AG20443 (cell line): ENCODE measurements around the gene PIKFYVE.
"Not testable (repeated sequence)": the region's sequence is repeated elsewhere in the genome, so short reads cannot be mapped to it uniquely, and the experiment has no call there.

Experiments
- DNase-seq: peaks from one replicate; pipeline ENCODE4 v3.0.0; 2012; ENCODE audit warnings: low spot score, mixed read lengths

Gene PIKFYVE

GRCh38 chr2:208265801-208266552 is at the start of gene PIKFYVE:
Gene PIKFYVE (plus strand): TSS chr2:208266255. CDS start chr2:208271520, 5,265 bp downstream.
- peak; percentile 98 for DNase-seq

DNA sequence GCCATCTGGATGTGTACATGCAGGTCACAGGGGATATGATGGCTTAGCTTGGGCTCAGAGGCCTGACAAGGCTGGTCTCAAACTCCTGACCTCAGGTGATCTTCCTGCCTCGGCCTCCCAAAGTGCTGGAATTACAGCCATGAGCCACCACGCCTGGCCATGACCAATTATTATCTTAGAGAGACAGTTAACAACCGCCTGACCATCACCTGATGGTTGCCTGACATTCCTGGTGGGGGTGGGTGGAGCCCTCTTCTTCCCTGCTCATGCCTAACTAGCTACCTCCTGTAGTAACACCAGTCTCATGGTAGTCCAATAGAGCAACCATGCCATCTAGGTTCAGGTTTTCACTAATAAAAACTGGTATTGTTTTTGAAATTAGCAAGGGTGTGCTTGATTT is 44.2 kb upstream of the PIKFYVE start:
- DNase-seq = not testable (repeated sequence)

DNA sequence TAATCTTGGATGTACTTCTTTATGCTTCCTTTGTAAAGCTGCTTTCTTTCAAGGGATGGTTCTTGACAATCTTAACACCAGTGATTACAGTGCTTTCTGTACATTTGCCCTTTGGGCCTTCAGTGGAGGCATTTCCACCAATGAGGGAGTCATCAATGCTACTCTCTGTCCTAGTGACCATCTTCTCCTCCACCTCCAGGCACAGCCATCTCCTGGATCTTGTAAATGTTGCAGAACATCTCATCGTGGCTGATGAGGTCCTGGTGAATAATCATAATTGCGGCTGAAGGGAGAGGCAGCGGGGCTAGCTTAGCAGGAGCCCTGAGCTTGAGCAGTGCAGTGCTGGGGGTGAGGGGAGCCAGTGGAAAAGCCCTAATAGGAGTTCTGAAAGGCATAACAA is 43.7 kb upstream of the PIKFYVE start:
- peak; percentile 63 for DNase-seq

GRCh38 chr2:208224802-208225201 is 41.3 kb upstream of the PIKFYVE start:
- DNase-seq = no peak

- DNase-seq = no peak
Measured at GRCh38 chr2:208227581-208228232, 38.3 kb upstream of the PIKFYVE start.

DNA sequence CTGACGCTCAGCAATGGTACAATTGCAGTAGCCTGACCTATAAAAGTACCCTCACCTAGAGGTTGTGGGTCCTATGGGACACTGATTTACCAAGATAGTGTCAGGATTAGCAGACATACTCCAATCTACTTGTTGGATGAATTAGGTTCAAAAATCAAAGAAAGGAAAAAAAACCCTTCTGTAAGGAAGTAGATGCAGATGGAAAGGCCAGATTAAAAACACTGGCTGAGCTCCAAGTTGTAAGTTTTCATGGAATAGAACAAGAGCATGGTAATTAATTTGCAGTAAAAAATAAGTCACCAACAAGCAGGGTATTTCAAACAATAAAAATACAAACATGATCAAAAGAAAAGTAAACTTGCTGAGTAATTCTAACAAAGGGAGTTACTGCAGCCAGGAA is 37.6 kb upstream of the PIKFYVE start:
- no peak for DNase-seq

DNA sequence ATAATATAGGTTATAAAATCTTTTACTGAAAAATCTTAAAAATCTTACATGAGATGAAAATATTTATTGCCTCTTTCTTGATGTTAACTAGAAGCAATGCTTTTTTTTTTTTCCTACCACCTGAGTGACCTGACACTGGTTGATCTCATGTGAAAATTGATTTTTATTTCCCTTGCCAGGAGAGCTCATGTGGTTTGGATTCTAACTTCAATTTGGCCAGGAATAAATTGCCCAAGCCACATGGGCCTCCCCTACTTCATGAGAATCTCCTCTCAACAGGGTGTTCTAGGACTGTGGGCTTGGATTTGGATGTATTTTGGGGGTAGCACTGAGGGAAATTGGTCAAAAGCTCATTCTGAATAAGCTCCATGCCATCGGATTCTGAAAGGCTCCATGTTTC is 31.3 kb upstream of the PIKFYVE start:
- DNase-seq = no peak

DNA sequence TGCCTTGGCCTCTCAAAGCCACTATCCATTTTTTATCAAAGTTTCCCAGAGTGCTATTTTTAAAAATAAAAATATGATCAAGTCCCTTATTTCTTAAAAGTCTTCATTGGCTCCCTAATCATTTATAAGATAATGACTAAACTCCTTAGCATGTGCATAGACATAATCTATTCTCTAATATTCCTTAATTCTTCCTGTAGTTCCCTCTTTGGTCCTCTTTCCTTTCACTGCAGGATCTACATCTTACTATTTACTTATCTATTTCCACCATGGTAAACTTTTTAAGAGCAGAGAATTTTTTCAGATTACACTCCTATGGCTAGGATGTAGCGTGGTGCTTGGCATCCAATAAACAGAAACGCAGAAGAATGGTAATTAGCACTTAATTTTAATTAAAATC is 30.2 kb upstream of the PIKFYVE start:
- DNase-seq = no peak

DNA sequence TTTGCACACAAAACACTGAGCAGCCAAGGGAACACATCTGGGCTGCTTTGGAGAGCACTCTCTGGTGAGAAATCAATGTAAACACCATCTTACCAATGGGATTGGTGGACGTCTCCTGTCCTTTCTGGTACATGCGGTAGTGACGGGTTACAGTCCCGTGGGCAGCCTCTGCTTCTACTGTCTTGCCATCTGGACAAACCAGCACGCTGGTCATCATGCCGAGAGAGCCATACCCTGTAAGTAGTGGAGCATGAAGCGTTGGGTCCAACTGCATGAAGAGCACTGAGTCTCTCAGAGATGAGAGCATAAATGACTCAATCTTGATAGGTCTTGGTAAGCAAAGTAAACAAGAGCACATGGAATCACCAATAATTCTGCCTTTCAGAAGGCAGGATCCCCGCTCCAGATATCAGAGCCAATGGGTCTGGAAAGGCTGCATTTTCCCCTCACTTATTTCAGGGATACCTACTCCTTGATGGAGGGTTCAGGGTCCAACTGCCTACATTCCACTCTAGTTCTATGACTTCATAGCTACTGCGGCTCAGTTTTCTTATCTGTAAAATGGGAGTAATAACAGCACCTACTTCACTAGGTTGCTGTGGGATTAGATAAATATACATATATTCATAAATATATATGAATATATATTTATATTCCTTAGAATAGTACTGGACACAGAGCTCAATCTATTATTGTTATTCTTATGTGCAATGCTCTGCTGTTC is 26.1 kb upstream of the PIKFYVE start:
- no peak for DNase-seq

- DNase-seq = no peak
Measured at GRCh38 chr2:208240619-208241209, 25.3 kb upstream of the PIKFYVE start.

GRCh38 chr2:208244422-208244821 is 21.6 kb upstream of the PIKFYVE start:
- DNase-seq = no peak

DNA sequence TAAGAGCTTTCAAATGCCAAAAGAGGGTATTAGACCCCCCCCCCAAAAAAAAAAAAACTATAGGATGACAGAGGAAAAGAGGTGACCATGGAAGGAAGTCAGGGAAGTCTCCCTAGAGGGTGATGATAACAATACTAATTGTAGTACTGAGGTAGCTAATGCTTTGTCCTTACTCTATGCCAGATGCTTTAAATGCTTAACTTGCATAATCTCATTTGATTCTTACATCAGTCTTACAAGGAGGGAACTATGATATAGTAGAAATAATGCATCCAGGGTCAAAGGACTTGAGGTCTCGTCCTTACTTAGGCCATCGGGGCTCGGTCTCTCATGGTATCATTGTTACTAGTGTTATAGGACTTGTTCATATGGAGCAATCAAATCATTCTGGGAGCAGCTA is 20.3 kb upstream of the PIKFYVE start:
- no peak for DNase-seq

- DNase-seq = no peak
Measured at GRCh38 chr2:208248601-208249000, 17.5 kb upstream of the PIKFYVE start.

- no peak for DNase-seq
Measured at GRCh38 chr2:208249296-208249695, 16.8 kb upstream of the PIKFYVE start.

DNA sequence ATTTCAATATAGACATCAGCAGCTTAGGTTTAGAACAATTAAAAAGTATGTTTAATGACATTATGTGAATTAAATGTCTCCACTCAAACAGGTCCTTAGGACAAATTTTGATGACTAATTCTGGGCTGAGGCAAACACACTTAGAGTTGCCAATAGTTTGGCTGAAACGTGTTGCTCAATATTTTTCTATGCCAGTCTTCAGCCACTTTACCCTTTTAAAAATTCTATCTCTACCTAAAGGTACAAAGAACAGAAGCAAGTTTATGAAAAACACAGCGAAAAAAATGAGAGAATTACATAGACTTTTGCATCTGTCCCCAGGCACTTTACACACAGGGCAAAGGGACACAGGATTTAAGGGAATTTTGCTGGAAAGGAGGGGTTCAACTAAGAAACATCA is 15.7 kb upstream of the PIKFYVE start:
- DNase-seq = peak; percentile 45

DNA sequence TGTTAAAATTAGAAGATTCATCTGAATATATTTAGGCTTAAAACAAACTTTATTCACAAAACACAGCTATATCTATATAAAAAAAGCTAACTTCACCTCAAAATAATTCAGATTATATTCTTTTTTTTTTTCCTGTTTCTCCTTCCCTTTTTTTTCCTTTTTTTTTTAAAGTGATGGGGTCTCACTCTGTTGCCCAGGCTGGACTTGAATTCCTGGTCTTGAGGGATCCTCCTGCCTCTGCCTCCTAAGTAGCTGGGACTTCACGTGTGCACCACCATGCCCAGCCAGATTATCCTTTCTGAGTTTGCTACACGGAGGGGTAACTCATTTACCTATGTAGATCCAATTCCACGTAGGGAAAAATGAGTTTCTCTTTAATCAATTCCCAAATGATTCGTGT is 15.0 kb upstream of the PIKFYVE start:
- no peak for DNase-seq

DNA sequence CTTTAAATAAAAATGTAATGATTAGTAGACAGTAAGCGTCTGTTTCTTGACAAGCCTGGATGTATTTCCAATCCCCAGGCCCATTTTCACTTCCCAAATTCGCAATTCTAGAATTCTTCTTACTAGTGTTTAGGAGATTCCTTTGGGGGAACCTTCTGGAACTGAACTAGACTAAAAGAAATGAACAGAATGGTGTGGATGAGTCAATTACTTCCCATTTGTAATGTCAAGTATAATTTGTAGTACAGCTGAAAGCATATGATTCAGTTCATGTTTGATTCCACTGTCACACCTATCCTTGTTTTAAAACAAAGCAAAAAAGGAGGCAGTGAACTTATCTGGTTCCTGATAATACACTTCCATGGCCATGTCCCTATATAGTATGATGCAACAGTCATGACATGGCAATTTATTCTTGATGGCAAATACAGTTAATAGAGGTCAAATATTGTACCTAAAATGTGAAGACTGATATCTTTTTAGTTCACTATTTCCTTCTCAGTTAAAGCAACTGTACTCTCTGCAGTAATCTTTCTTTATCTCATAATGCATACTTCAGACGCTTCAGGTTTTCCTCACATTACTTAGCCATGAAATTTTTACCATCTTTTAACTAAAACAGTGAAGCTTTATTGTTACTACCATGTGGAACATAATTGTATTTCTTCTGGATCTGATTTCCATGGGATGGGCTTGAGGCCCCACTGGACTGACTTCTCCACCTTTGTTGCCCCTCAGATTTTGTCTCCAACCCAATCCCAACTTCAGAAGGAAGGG is 13.2 kb upstream of the PIKFYVE start:
- DNase-seq = no peak

- DNase-seq = no peak
Measured at GRCh38 chr2:208253600-208254117, 12.4 kb upstream of the PIKFYVE start.

DNA sequence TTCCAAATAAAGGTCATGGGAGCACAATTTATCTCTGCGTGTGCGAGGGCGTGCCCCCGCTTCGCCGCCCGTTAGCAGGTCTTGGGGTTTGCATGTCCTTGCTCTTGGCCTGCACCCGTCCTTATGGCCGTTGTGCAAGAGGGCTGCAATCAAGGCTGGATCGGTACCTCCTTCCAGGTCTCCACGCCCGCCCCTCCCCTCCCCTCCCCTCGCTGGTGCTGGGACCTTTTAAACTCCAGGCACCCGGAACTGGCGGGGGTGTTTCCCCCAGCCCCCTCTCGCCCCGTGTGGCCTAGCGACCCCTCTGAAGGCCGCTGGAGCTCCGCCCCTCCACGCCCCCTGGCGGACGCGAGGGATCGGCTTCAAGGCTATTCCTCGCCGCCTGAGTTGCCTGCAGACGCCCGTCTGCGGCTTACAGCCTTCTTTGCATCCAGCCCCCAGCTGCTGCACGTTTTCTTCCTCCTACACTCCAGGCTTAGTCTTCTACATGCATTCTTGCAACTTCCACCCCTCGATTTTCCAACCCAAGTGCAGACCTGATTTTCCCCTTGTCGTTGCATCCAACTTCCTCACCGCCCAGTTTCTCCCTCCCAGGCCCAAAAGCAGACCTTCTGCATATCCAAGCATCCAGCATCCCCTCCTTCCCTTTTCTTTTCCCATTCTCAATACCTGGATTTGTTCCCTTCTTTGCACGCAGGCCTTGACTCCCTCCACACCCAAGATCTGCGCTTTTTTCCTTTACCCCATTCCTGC is 11.8 kb upstream of the PIKFYVE start:
- DNase-seq = peak; percentile 90

GRCh38 chr2:208254871-208255556 is 11.0 kb upstream of the PIKFYVE start, which contains the start of gene IDH1:
Gene IDH1 (minus strand): TSS chr2:208255071. CDS start chr2:208251551, 3,520 bp downstream.
- peak; percentile 98 for DNase-seq
